Keratinocyte (primary cell): ENCODE measurements around the gene ITGB8. TPM values are rescaled to one million over a fixed set of nuclear protein-coding genes. Genes with fewer than 3 reads are reported as not detected.

Experiments
- DNase-seq: peaks from one replicate; pipeline ENCODE4 v3.0.0-alpha.2; 2011; ENCODE audit warnings: low read depth, missing footprints, low spot score
- FAIRE-seq: peaks from 2 replicates; lab custom pipeline; 2011; peaks lifted over from hg19 to GRCh38; lab: Jason Lieb, UNC
- H2AFZ ChIP-seq: 2 replicates; pipeline ENCODE4 v1.6.0; 2012; ENCODE audit warnings: low read length, control low read depth, inconsistent platforms; ENCODE audit not compliant: control insufficient read depth
- H3K27ac ChIP-seq: 2 replicates; pipeline ENCODE4 v1.5.1; 2011; ENCODE audit warnings: low read length; ENCODE audit not compliant: control insufficient read depth, insufficient read depth
- H3K27me3 ChIP-seq: 3 replicates; pipeline ENCODE4 v1.6.0; 2011; ENCODE audit warnings: low read length; ENCODE audit not compliant: control insufficient read depth, insufficient read depth; ENCODE audit errors: extremely low read depth
- H3K36me3 ChIP-seq, 2 experiments: 2 replicates in 1 of 2; 3 replicates in 1 of 2; pipeline ENCODE4 v1.5.1; 2011; ENCODE audit warnings: low read length in 2 of 2, mild to moderate bottlenecking in 1 of 2; ENCODE audit not compliant: control insufficient read depth in 2 of 2, insufficient read depth in 2 of 2; ENCODE audit errors: extremely low read depth in 1 of 2
- H3K4me1 ChIP-seq: 3 replicates; pipeline ENCODE4 v1.5.1; 2011; ENCODE audit warnings: low read length; ENCODE audit not compliant: control insufficient read depth, insufficient read depth; ENCODE audit errors: extremely low read depth
- H3K4me2 ChIP-seq: 3 replicates; pipeline ENCODE4 v1.6.0; 2011; ENCODE audit warnings: low read depth, low read length; ENCODE audit not compliant: control insufficient read depth, insufficient read depth; ENCODE audit errors: extremely low read depth
- H3K4me3 ChIP-seq, 3 experiments: fragments of 200-600 bp in 1 of 3; sonication (generic) in 1 of 3; 2 replicates in 2 of 3; 3 replicates in 1 of 3; pipeline ENCODE4 v1.5.1; 2011 to 2016; ENCODE audit warnings: low read length in 3 of 3, mild to moderate bottlenecking in 3 of 3, control low read depth in 2 of 3, inconsistent platforms in 1 of 3, low read depth in 1 of 3, mixed read lengths in 1 of 3, mixed run types in 1 of 3, moderate library complexity in 1 of 3; ENCODE audit not compliant: control insufficient read depth in 2 of 3, insufficient read depth in 2 of 3; ENCODE audit errors: extremely low read depth in 1 of 3
- H3K79me2 ChIP-seq: 2 replicates; pipeline ENCODE4 v1.6.0; 2012; ENCODE audit warnings: low read length; ENCODE audit not compliant: control insufficient read depth, insufficient read depth
- H3K9ac ChIP-seq: 3 replicates; pipeline ENCODE4 v1.6.0; 2011; ENCODE audit warnings: low read length; ENCODE audit not compliant: control insufficient read depth, insufficient read depth; ENCODE audit errors: extremely low read depth
- H3K9me1 ChIP-seq: 3 replicates; pipeline ENCODE4 v1.6.0; 2011; ENCODE audit warnings: low read length; ENCODE audit not compliant: control insufficient read depth, insufficient read depth; ENCODE audit errors: extremely low read depth
- H3K9me3 ChIP-seq: 2 replicates; pipeline ENCODE4 v1.5.1; 2012; ENCODE audit warnings: low read depth, low read length; ENCODE audit not compliant: control insufficient read depth
- H4K20me1 ChIP-seq: 3 replicates; pipeline ENCODE4 v1.6.0; 2011; ENCODE audit warnings: low read length; ENCODE audit not compliant: control insufficient read depth, insufficient read depth; ENCODE audit errors: extremely low read depth
- EZH2 ChIP-seq: IDR thresholded peaks from one replicate; pipeline ENCODE4 v1.6.1; 2012; ENCODE audit warnings: inconsistent platforms, mild to moderate bottlenecking, low read length, moderate library complexity
- dilution Hi-C: fragments of 300-500 bp; cut with MboI; formaldehyde crosslinking; loops from one replicate; pipeline ENCODE4 v1.7.0; 2020; ENCODE audit warnings: low sequenced_read_pairs; ENCODE audit not compliant: extremely low pct_ligation_motif_present
- polyA plus RNA-seq, 5 experiments: library from polyadenylated mRNA; depleted of rRNA in 3 of 5; stranded (reverse) in 3 of 5; stranded (forward) in 1 of 5; unstranded in 1 of 5; fragments of >200 nt; gene quantifications; 1 replicate in 1 of 5; 2 replicates in 3 of 5; 3 replicates in 1 of 5; pipeline versions ENCODE4 v1.2.1 to v1.2.3, GENCODE V29; 2011 to 2012; ENCODE audit warnings: missing spikeins in 2 of 5, low read depth in 1 of 5, low replicate concordance in 1 of 5
- TF ChIP-seq, protein P1 (sequence below), 3 experiments: IDR thresholded peaks in 1 of 3; conservative IDR thresholded peaks in 1 of 3; optimal IDR thresholded peaks in 1 of 3; 2 replicates in 2 of 3; 3 replicates in 1 of 3; pipeline versions ENCODE3 to v1.5.1; 2011; ENCODE audit warnings: low read length in 3 of 3, mild to moderate bottlenecking in 3 of 3, moderate library complexity in 2 of 3, control low read depth in 1 of 3, inconsistent platforms in 1 of 3; ENCODE audit not compliant: insufficient read depth in 2 of 3; ENCODE audit errors: extremely low read depth in 1 of 3

ITGB8 gene
- polyA plus RNA-seq, 1 donor (not counting 4 experiments of a cell fraction or from before 2014, with no cell fraction given), result 10.9 TPM

DNA sequence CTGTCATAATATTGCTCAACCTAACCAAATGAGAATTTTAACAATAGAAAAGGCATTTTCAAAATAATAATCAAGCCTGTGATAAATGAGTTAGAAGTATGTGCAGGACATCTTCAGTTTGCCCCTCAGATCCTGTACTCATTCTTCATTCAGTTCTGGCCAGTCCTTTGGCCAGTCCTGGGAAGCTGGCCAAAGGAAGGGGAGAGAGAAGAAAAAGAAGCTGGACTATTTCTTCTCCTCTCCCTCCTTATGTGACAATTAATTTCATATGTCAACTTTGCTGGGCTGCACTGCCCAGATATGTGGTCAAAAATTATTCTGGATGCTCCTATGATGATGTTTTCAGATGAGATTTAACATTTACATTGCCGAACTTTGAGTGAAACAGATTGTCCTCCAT is 31.6 kb upstream of the ITGB8 start:
- H3K27me3 ChIP-seq, result no peaks in the 10 kb centered on the region
- H3K9me1 ChIP-seq, result no peaks in the 10 kb centered on the region
- peaks cover 2% of the 10 kb centered on the region for H3K9me3 ChIP-seq
- no peak overlapping the region for H3K4me2 ChIP-seq
- no peak overlapping the region for H3K4me3 ChIP-seq
- peaks cover 13% of the 10 kb centered on the region for H3K4me1 ChIP-seq
- H3K36me3 ChIP-seq, result no peaks in the 10 kb centered on the region
- no peak overlapping the region for H3K9ac ChIP-seq
- no peak overlapping the region for H2AFZ ChIP-seq
- H4K20me1 ChIP-seq, result no peaks in the 10 kb centered on the region
- DNase-seq (no peak), FAIRE-seq (no peak)
- no peaks in the 10 kb centered on the region for H3K79me2 ChIP-seq
- dilution Hi-C loops, result no loop called here
- no peak overlapping the region for H3K27ac ChIP-seq
- TF ChIP-seq, protein P1, sequence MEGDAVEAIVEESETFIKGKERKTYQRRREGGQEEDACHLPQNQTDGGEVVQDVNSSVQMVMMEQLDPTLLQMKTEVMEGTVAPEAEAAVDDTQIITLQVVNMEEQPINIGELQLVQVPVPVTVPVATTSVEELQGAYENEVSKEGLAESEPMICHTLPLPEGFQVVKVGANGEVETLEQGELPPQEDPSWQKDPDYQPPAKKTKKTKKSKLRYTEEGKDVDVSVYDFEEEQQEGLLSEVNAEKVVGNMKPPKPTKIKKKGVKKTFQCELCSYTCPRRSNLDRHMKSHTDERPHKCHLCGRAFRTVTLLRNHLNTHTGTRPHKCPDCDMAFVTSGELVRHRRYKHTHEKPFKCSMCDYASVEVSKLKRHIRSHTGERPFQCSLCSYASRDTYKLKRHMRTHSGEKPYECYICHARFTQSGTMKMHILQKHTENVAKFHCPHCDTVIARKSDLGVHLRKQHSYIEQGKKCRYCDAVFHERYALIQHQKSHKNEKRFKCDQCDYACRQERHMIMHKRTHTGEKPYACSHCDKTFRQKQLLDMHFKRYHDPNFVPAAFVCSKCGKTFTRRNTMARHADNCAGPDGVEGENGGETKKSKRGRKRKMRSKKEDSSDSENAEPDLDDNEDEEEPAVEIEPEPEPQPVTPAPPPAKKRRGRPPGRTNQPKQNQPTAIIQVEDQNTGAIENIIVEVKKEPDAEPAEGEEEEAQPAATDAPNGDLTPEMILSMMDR (optimal IDR thresholded peaks at IDR 0.05 in 1 of 3, IDR thresholded peaks at IDR 0.05 in 1 of 3, conservative IDR thresholded peaks at IDR 0.05 in 1 of 3; ENCODE audit: extremely low read depth in 1 of 3, insufficient read depth in 2 of 3, low read length in 3 of 3), result no peak
- no peak for TF ChIP-seq EZH2

- Histone ChIP-seq H3K27me3 (no peaks in the 10 kb centered on the region), H3K9me1 (no peaks in the 10 kb centered on the region), H3K9ac (no peak overlapping the region), H3K9me3 (peaks cover 2% of the 10 kb centered on the region), H3K79me2 (no peaks in the 10 kb centered on the region), H3K4me3 (no peak overlapping the region), H2AFZ (peak overlapping the region; percentile 3), H4K20me1 (no peaks in the 10 kb centered on the region), H3K4me2 (no peak overlapping the region), H3K4me1 (peaks cover 13% of the 10 kb centered on the region), H3K27ac (no peak overlapping the region), H3K36me3 (no peaks in the 10 kb centered on the region)
- dilution Hi-C loops, result loop anchor here (25.0 kb wide), 1 partner anchor 537 kb away; the partner anchor contains the start of gene TMEM196
- no peak for TF ChIP-seq EZH2
- TF ChIP-seq, protein P1 (optimal IDR thresholded peaks at IDR 0.05 in 1 of 3, IDR thresholded peaks at IDR 0.05 in 1 of 3, conservative IDR thresholded peaks at IDR 0.05 in 1 of 3; ENCODE audit: extremely low read depth in 1 of 3, insufficient read depth in 2 of 3, low read length in 3 of 3), result no peak
- FAIRE-seq (peak; percentile 17), DNase-seq (no peak)
Observed at GRCh38 chr7:20299647-20300312, 30.9 kb upstream of the ITGB8 start.
